DND-41 (cell line): Measurements from ENCODE around the gene IFNA17.

ENCODE experiments used
- ATAC-seq: fragments of 200-7000 bp; cut with Tn5 transposase; 3 replicates; pipeline ENCODE4 v1.9.1; 2021; ENCODE audit warnings: low read depth; ENCODE audit not compliant: insufficient read depth
- DNase-seq: peaks from one replicate; pipeline ENCODE4 v3.0.0-alpha.2; 2020
- H2AFZ ChIP-seq: 2 replicates; pipeline ENCODE4 v1.6.0; 2012; ENCODE audit warnings: low read depth, low read length
- H3K27ac ChIP-seq: 2 replicates; pipeline ENCODE4 v1.5.1; 2012; ENCODE audit warnings: low read length, inconsistent platforms
- H3K27me3 ChIP-seq: fragments of 200-600 bp; sonication (generic); 2 replicates; pipeline ENCODE4 v1.6.0; 2012; ENCODE audit warnings: low read length, mild to moderate bottlenecking, inconsistent platforms; ENCODE audit not compliant: insufficient read depth, poor library complexity
- H3K36me3 ChIP-seq: 2 replicates; pipeline ENCODE4 v1.5.1; 2012; ENCODE audit warnings: low read length, inconsistent platforms; ENCODE audit not compliant: insufficient read depth
- H3K4me1 ChIP-seq: 2 replicates; pipeline ENCODE4 v1.5.1; 2012; ENCODE audit warnings: mild to moderate bottlenecking, low read length; ENCODE audit not compliant: insufficient read depth
- H3K4me2 ChIP-seq: 2 replicates; pipeline ENCODE4 v1.6.0; 2012; ENCODE audit warnings: mild to moderate bottlenecking, moderate library complexity, low read length, inconsistent platforms; ENCODE audit not compliant: insufficient read depth
- H3K4me3 ChIP-seq, 2 experiments: fragments of 200-600 bp in 1 of 2; shearing (Covaris generic) in 1 of 2; 2 replicates each; pipeline ENCODE4 v1.5.1; 2012 to 2016; ENCODE audit warnings: inconsistent platforms in 2 of 2, low read length in 2 of 2, mild to moderate bottlenecking in 2 of 2, low read depth in 1 of 2, moderate library complexity in 1 of 2
- H3K79me2 ChIP-seq: 2 replicates; pipeline ENCODE4 v1.6.0; 2012; ENCODE audit warnings: low read length, inconsistent platforms; ENCODE audit not compliant: insufficient read depth
- H3K9ac ChIP-seq: 2 replicates; pipeline ENCODE4 v1.6.0; 2012; ENCODE audit warnings: low read depth, mild to moderate bottlenecking, inconsistent platforms, low read length, moderate library complexity
- H3K9me3 ChIP-seq: 2 replicates; pipeline ENCODE4 v1.5.1; 2012; ENCODE audit warnings: low read length, moderate library complexity, mild to moderate bottlenecking, inconsistent platforms; ENCODE audit not compliant: insufficient read depth, severe bottlenecking
- H4K20me1 ChIP-seq: 2 replicates; pipeline ENCODE4 v1.6.0; 2012; ENCODE audit warnings: low read length; ENCODE audit not compliant: insufficient read depth
- CTCF ChIP-seq: IDR thresholded peaks from 2 replicates; pipeline ENCODE4 v1.5.1; 2012; ENCODE audit warnings: borderline replicate concordance, low read length, moderate library complexity, mild to moderate bottlenecking; ENCODE audit not compliant: poor library complexity, severe bottlenecking; ENCODE audit errors: extremely low read depth
- EZH2 ChIP-seq: IDR thresholded peaks from 3 replicates; pipeline ENCODE4 v1.6.1; 2012; ENCODE audit warnings: borderline replicate concordance, low read depth, mild to moderate bottlenecking, moderate library complexity, low read length, inconsistent platforms; ENCODE audit not compliant: severe bottlenecking

The IFNA17 gene

GRCh38 chr9:21252721-21253547 is 24.9 kb upstream of the IFNA17 start:
- Histone ChIP-seq H4K20me1 (no peaks in the 10 kb centered on the region), H3K4me2 (peak overlapping the region; percentile 50; the same call in 1 of the 2 replicates), H3K4me1 (peaks cover 10% of the 10 kb centered on the region), H3K4me3 (no peak overlapping the region), H2AFZ (no peak overlapping the region), H3K27ac (no peak overlapping the region), H3K27me3 (peaks cover 18% of the 10 kb centered on the region), H3K9me3 (no peaks in the 10 kb centered on the region), H3K36me3 (no peaks in the 10 kb centered on the region), H3K79me2 (no peaks in the 10 kb centered on the region), H3K9ac (no peak overlapping the region)
- ATAC-seq (peak; percentile 92), DNase-seq (peak; percentile 55)
- TF ChIP-seq EZH2, result no peak
- TF ChIP-seq CTCF, result peak; percentile 60

GRCh38 chr9:21251638-21252037 is 23.6 kb upstream of the IFNA17 start:
- DNase-seq (no peak), ATAC-seq (no peak)
- Histone ChIP-seq H3K4me1 (peaks cover 10% of the 10 kb centered on the region), H3K27ac (no peak overlapping the region), H3K9ac (no peak overlapping the region), H3K4me3 (no peak overlapping the region), H2AFZ (no peak overlapping the region), H4K20me1 (no peaks in the 10 kb centered on the region), H3K9me3 (no peaks in the 10 kb centered on the region), H3K79me2 (no peaks in the 10 kb centered on the region), H3K4me2 (no peak overlapping the region), H3K36me3 (no peaks in the 10 kb centered on the region), H3K27me3 (peaks cover 18% of the 10 kb centered on the region)
- TF ChIP-seq CTCF (no peak), EZH2 (no peak)

GRCh38 chr9:21251190-21251589 is 23.2 kb upstream of the IFNA17 start:
- no peak overlapping the region for H3K4me3 ChIP-seq
- no peaks in the 10 kb centered on the region for H3K36me3 ChIP-seq
- H4K20me1 ChIP-seq, result no peaks in the 10 kb centered on the region
- H3K27ac ChIP-seq, result no peak overlapping the region
- no peak for TF ChIP-seq CTCF
- no peak for TF ChIP-seq EZH2
- peaks cover 10% of the 10 kb centered on the region for H3K4me1 ChIP-seq
- H3K4me2 ChIP-seq, result no peak overlapping the region
- peaks cover 18% of the 10 kb centered on the region for H3K27me3 ChIP-seq
- H3K9ac ChIP-seq, result no peak overlapping the region
- DNase-seq, result no peak
- H3K9me3 ChIP-seq, result no peaks in the 10 kb centered on the region
- no peak overlapping the region for H2AFZ ChIP-seq
- ATAC-seq, result no peak
- H3K79me2 ChIP-seq, result no peaks in the 10 kb centered on the region
